Renal cortex interstitium (tissue), 11 donors: ENCODE measurements around the gene PPP2R5E. TPM values are rescaled to one million over a fixed set of nuclear protein-coding genes. Genes with fewer than 3 reads are reported as not detected.
A peak's percentile ranks its signal among the peaks of the same experiment; 100 is the strongest.
"Not testable (repeated sequence)": the region's sequence is repeated elsewhere in the genome, so short reads cannot be mapped to it uniquely, and the experiment has no call there.

Source experiments
- DNase-seq, 11 donors: peaks; one replicate each; pipeline ENCODE4 v3.0.0-alpha.2; 2013; ENCODE audit warnings: low read depth in 9 of 11, low spot score in 4 of 11; ENCODE audit errors: extremely low read depth in 1 of 11
- polyA plus RNA-seq, 3 donors: library from polyadenylated mRNA; unstranded; fragments of 120-200 nt; gene quantifications; one replicate each; pipeline ENCODE4 v1.2.1, GENCODE V29; 2013; ENCODE audit not compliant: insufficient read length in 3 of 3

PPP2R5E gene
- polyA plus RNA-seq, 3 donors = 35.9 to 43.7 (median 38.8) TPM

GRCh38 chr14:63542231-63542999, 762 bp downstream of the PPP2R5E start:
- peak in 6 of 11 donors; percentile 15 to 28 (median 19) for DNase-seq

- DNase-seq = no peak
Observed at GRCh38 chr14:63535918-63536317, 7.3 kb downstream of the PPP2R5E start.

- no peak for DNase-seq
Observed at GRCh38 chr14:63533474-63533873, 9.7 kb downstream of the PPP2R5E start.

- no peak for DNase-seq
Observed at GRCh38 chr14:63524537-63525155, 18.5 kb downstream of the PPP2R5E start.

- no peak for DNase-seq
Observed at GRCh38 chr14:63523735-63524426, 19.3 kb downstream of the PPP2R5E start.

- not testable (repeated sequence) for DNase-seq
Observed at GRCh38 chr14:63522511-63522910, 20.7 kb downstream of the PPP2R5E start.

GRCh38 chr14:63517354-63517753, 25.8 kb downstream of the PPP2R5E start:
- DNase-seq = no peak

GRCh38 chr14:63515240-63515639, 27.9 kb downstream of the PPP2R5E start:
- DNase-seq = no peak

- no peak for DNase-seq
Observed at GRCh38 chr14:63513756-63514155, 29.4 kb downstream of the PPP2R5E start.

- DNase-seq = no peak
Observed at GRCh38 chr14:63512861-63513260, 30.3 kb downstream of the PPP2R5E start.

- no peak for DNase-seq
Observed at GRCh38 chr14:63510538-63510937, 32.6 kb downstream of the PPP2R5E start.

GRCh38 chr14:63508033-63508432, 35.1 kb downstream of the PPP2R5E start:
- no peak for DNase-seq

GRCh38 chr14:63504648-63505047, 38.5 kb downstream of the PPP2R5E start:
- no peak for DNase-seq

GRCh38 chr14:63501429-63501828, 41.7 kb downstream of the PPP2R5E start:
- DNase-seq = no peak

GRCh38 chr14:63499701-63500250, 43.4 kb downstream of the PPP2R5E start:
- DNase-seq = no peak

- no peak for DNase-seq
Observed at GRCh38 chr14:63496837-63497400, 46.3 kb downstream of the PPP2R5E start.

- DNase-seq = no peak
Observed at GRCh38 chr14:63493246-63493645, 49.9 kb downstream of the PPP2R5E start.

GRCh38 chr14:63492391-63492790, 50.8 kb downstream of the PPP2R5E start:
- DNase-seq = no peak

- no peak for DNase-seq
Observed at GRCh38 chr14:63487724-63488123, 55.5 kb downstream of the PPP2R5E start.

- DNase-seq = no peak
Observed at GRCh38 chr14:63486738-63487137, 56.4 kb downstream of the PPP2R5E start.
